ENCODE results near the gene RPA1.

GRCh38 chr17:1894753-1895339 is 65.0 kb downstream of the RPA1 start:
- TF ChIP-seq CTCF (conservative IDR thresholded peaks at IDR 0.05; ENCODE audit: low read depth, low read length), result no peak
- TF ChIP-seq EZH2 (IDR thresholded peaks at IDR 0.05; ENCODE audit: borderline replicate concordance, low read depth, low read length, poor library complexity, severe bottlenecking), result no peak
